Measurements from ENCODE around the gene CLUH.

DNA sequence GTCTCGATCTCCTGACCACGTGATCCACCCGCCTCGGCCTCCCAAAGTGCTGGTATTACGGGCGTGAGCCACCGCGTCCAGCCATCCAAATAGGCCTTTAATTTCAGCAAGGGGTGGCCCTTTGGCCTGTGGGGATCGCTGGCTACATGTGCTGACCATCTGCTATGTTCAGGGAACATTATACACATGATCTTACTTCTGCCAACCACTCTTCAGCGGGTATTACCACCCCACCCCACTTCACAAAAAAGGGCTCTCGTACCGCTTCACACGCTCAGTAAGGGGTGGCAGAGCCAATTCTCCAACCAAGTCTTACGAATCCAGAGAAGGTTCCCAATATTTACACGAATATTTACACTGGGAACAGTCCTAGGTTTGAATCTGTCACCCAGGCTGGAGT is 26.1 kb upstream of the CLUH start:
- TF ChIP-seq, protein P1, sequence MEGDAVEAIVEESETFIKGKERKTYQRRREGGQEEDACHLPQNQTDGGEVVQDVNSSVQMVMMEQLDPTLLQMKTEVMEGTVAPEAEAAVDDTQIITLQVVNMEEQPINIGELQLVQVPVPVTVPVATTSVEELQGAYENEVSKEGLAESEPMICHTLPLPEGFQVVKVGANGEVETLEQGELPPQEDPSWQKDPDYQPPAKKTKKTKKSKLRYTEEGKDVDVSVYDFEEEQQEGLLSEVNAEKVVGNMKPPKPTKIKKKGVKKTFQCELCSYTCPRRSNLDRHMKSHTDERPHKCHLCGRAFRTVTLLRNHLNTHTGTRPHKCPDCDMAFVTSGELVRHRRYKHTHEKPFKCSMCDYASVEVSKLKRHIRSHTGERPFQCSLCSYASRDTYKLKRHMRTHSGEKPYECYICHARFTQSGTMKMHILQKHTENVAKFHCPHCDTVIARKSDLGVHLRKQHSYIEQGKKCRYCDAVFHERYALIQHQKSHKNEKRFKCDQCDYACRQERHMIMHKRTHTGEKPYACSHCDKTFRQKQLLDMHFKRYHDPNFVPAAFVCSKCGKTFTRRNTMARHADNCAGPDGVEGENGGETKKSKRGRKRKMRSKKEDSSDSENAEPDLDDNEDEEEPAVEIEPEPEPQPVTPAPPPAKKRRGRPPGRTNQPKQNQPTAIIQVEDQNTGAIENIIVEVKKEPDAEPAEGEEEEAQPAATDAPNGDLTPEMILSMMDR (IDR thresholded peaks at IDR 0.05; ENCODE audit: insufficient read depth, low read depth, low read length) = no peak
- TF ChIP-seq EZH2 (IDR thresholded peaks at IDR 0.05; ENCODE audit: insufficient read depth, low read length) = no peak

All from astrocyte (in vitro differentiated cells and primary cell).